Panc1 (cell line): ENCODE results near the gene OSBPL5. TPM values are rescaled to one million over a fixed set of nuclear protein-coding genes. Genes with fewer than 3 reads are reported as not detected.

ENCODE experiments used
- ATAC-seq: fragments of 200-7000 bp; cut with Tn5 transposase; 2 replicates; pipeline ENCODE4 v1.9.1; 2020; ENCODE audit warnings: mild to moderate bottlenecking, moderate library complexity
- BruUV-seq: library from RNA; stranded (reverse); fragments of 400-500 nt; replicated peaks from 2 replicates; lab custom pipeline; 2021; lab: Mats Ljungman, UMichigan
- CTCF ChIA-PET: fragments of 300-600 bp; sonication (Branson Sonifier 250); formaldehyde crosslinking; loops from one replicate; lab custom pipeline; 2022; ENCODE audit warnings: antibody characterized with exemption; lab: Charles Lee
- POLR2A ChIA-PET: fragments of 300-600 bp; sonication (Branson Sonifier 250); formaldehyde crosslinking; loops from one replicate; lab custom pipeline; 2022; ENCODE audit warnings: antibody characterized with exemption; lab: Charles Lee
- DNase-seq: peaks from one replicate; pipeline ENCODE4 v3.0.0-alpha.2; 2010; ENCODE audit warnings: low read depth, low spot score
- H3K27ac ChIP-seq: 2 replicates; pipeline ENCODE4 v1.5.1; 2011; ENCODE audit warnings: mild to moderate bottlenecking, low read length, inconsistent platforms
- H3K27me3 ChIP-seq: fragments of 200-500 bp; sonication (Bioruptor generic); 2 replicates; pipeline ENCODE4 v1.6.0; 2014; ENCODE audit warnings: low read length, inconsistent platforms; ENCODE audit not compliant: control insufficient read depth, insufficient read depth
- H3K36me3 ChIP-seq: fragments of 200-500 bp; sonication (Bioruptor generic); 2 replicates; pipeline ENCODE4 v1.5.1; 2014; ENCODE audit warnings: inconsistent platforms, mild to moderate bottlenecking, low read length, moderate library complexity; ENCODE audit not compliant: control insufficient read depth, insufficient read depth
- H3K4me1 ChIP-seq: 2 replicates; pipeline ENCODE4 v1.5.1; 2011; ENCODE audit warnings: inconsistent platforms, mild to moderate bottlenecking, low read length, moderate library complexity; ENCODE audit not compliant: control insufficient read depth, insufficient read depth
- H3K4me3 ChIP-seq, 2 experiments: 2 replicates each; pipeline ENCODE4 v1.5.1; 2011 to 2012; ENCODE audit warnings: low read depth in 2 of 2, low read length in 2 of 2, mild to moderate bottlenecking in 2 of 2, inconsistent platforms in 1 of 2, moderate library complexity in 1 of 2
- H3K9me3 ChIP-seq: fragments of 200-500 bp; sonication (Bioruptor generic); 2 replicates; pipeline ENCODE4 v1.5.1; 2014; ENCODE audit warnings: low read depth, mild to moderate bottlenecking, inconsistent platforms, low read length, moderate library complexity; ENCODE audit not compliant: control insufficient read depth, insufficient read depth
- POLR2AphosphoS5 ChIP-seq: IDR thresholded peaks from 2 replicates; pipeline ENCODE4 v1.6.1; 2012; ENCODE audit warnings: mild to moderate bottlenecking, low read depth, low read length, moderate library complexity
- SIN3A ChIP-seq: IDR thresholded peaks from 2 replicates; pipeline ENCODE4 v1.6.1; 2012; ENCODE audit warnings: low read depth, mild to moderate bottlenecking, low read length, moderate library complexity, borderline replicate concordance; ENCODE audit not compliant: insufficient read depth
- TCF7L2 ChIP-seq: IDR thresholded peaks from 2 replicates; pipeline ENCODE4 v1.6.1; 2011; ENCODE audit warnings: mild to moderate bottlenecking, low read depth, low read length, inconsistent platforms
- in situ Hi-C: cut with HindIII; loops from 2 replicates; pipeline ENCODE4 v1.10.0; 2016; ENCODE audit warnings: low sequenced_read_pairs, low pct_unique_long_range_greater_than_20kb
- intact Hi-C: fragments of 100-400 bp; cut with micrococcal nuclease; formaldehyde crosslinking; loops from one replicate; pipeline ENCODE4 v1.10.0; 2022; ENCODE audit not compliant: unreplicated experiment
- total RNA-seq: library from RNA; stranded (reverse); gene quantifications from one replicate; pipeline ENCODE4 v1.2.1, GENCODE V29; 2021; ENCODE audit not compliant: unreplicated experiment
- TF ChIP-seq, protein P1 (sequence below), 2 experiments: IDR thresholded peaks; 2 replicates each; pipeline ENCODE4 v1.6.1; 2011 to 2012; ENCODE audit warnings: low read depth in 2 of 2, control low read depth in 1 of 2, low read length in 1 of 2, mild to moderate bottlenecking in 1 of 2, moderate library complexity in 1 of 2; ENCODE audit not compliant: insufficient read depth in 1 of 2
- TF ChIP-seq, protein P2 (sequence below): fragments of 450-650 bp; IDR thresholded peaks from 2 replicates; pipeline ENCODE4 v1.5.1; 2017; ENCODE audit warnings: mild to moderate bottlenecking

Gene OSBPL5
- total RNA-seq, 1 experiment from 2014 or later = 20.2 TPM

DNA sequence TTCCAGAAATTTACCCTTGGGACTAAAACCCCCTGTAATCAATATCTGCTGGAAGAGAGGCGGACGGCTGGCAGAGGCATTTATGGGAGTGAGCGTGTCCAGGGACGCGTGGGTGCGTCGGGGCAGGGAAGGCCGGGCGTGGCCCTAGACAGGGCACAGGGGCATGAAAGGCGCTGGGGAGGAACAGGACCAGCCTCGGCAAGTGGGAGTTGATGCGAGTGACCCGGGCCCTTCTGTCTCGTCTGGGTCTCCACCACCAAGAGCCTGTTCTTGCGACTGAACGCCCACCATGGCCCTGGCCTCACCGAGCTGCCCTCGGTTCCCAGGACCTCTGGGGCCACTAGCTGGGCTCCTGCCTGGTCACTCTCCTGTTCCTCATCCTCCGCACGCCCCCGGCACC is 17.5 kb downstream of the OSBPL5 start:
- in situ Hi-C loops (no loop called here), intact Hi-C loops (no loop called here)
- Histone ChIP-seq H3K27ac (no peak overlapping the region), H3K4me1 (peaks cover 11% of the 10 kb centered on the region), H3K4me3 (no peak overlapping the region), H3K9me3 (no peaks in the 10 kb centered on the region), H3K36me3 (no peaks in the 10 kb centered on the region), H3K27me3 (no peaks in the 10 kb centered on the region)
- no peak for TF ChIP-seq TCF7L2
- TF ChIP-seq, protein P1, sequence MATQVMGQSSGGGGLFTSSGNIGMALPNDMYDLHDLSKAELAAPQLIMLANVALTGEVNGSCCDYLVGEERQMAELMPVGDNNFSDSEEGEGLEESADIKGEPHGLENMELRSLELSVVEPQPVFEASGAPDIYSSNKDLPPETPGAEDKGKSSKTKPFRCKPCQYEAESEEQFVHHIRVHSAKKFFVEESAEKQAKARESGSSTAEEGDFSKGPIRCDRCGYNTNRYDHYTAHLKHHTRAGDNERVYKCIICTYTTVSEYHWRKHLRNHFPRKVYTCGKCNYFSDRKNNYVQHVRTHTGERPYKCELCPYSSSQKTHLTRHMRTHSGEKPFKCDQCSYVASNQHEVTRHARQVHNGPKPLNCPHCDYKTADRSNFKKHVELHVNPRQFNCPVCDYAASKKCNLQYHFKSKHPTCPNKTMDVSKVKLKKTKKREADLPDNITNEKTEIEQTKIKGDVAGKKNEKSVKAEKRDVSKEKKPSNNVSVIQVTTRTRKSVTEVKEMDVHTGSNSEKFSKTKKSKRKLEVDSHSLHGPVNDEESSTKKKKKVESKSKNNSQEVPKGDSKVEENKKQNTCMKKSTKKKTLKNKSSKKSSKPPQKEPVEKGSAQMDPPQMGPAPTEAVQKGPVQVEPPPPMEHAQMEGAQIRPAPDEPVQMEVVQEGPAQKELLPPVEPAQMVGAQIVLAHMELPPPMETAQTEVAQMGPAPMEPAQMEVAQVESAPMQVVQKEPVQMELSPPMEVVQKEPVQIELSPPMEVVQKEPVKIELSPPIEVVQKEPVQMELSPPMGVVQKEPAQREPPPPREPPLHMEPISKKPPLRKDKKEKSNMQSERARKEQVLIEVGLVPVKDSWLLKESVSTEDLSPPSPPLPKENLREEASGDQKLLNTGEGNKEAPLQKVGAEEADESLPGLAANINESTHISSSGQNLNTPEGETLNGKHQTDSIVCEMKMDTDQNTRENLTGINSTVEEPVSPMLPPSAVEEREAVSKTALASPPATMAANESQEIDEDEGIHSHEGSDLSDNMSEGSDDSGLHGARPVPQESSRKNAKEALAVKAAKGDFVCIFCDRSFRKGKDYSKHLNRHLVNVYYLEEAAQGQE (IDR thresholded peaks at IDR 0.05; ENCODE audit: insufficient read depth in 1 of 2, low read depth in 2 of 2, low read length in 1 of 2) = no peak
- no peak for TF ChIP-seq SIN3A
- no peak for ATAC-seq
- ChIA-PET POLR2A (no interaction called here), CTCF (no interaction called here)
- no peak for DNase-seq
- BruUV-seq = no TSS peak

DNA sequence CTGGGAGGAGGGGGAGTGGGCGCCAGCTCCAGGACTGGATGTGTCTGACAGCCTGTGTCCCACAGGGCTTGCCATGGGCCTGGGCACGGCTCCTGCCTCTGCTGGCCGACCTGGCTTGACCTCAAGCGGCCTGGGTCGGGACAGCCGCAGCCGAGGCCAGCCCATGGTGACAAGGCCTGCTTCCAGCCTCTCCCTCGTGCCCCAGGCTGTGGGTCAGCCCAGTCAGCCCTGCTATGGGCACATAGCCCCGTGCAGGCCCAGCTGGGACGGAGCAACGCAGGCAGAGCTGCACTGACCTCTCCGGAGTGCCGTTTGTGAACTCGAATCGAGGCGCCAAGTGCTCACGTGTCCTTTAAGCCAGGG is 17.9 kb downstream of the OSBPL5 start:
- Histone ChIP-seq H3K27ac (no peak overlapping the region; the same call in 1 of the 2 replicates), H3K36me3 (no peaks in the 10 kb centered on the region), H3K4me1 (peaks cover 11% of the 10 kb centered on the region), H3K9me3 (no peaks in the 10 kb centered on the region), H3K27me3 (no peaks in the 10 kb centered on the region), H3K4me3 (no peak overlapping the region)
- ATAC-seq (peak; percentile 54), DNase-seq (no peak)
- in situ Hi-C loops (no loop called here), intact Hi-C loops (no loop called here)
- POLR2A ChIA-PET = interaction anchor here (0.6 kb wide), 1 partner anchor 54 kb away, joined by 3 read pairs; no protein-coding TSS in a partner anchor
- CTCF ChIA-PET = no interaction called here
- no TSS peak for BruUV-seq
- TF ChIP-seq, protein P2, sequence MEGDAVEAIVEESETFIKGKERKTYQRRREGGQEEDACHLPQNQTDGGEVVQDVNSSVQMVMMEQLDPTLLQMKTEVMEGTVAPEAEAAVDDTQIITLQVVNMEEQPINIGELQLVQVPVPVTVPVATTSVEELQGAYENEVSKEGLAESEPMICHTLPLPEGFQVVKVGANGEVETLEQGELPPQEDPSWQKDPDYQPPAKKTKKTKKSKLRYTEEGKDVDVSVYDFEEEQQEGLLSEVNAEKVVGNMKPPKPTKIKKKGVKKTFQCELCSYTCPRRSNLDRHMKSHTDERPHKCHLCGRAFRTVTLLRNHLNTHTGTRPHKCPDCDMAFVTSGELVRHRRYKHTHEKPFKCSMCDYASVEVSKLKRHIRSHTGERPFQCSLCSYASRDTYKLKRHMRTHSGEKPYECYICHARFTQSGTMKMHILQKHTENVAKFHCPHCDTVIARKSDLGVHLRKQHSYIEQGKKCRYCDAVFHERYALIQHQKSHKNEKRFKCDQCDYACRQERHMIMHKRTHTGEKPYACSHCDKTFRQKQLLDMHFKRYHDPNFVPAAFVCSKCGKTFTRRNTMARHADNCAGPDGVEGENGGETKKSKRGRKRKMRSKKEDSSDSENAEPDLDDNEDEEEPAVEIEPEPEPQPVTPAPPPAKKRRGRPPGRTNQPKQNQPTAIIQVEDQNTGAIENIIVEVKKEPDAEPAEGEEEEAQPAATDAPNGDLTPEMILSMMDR = no peak
- TF ChIP-seq POLR2AphosphoS5 = no peak
- TF ChIP-seq TCF7L2 = no peak
- TF ChIP-seq, protein P1 (IDR thresholded peaks at IDR 0.05; ENCODE audit: insufficient read depth in 1 of 2, low read depth in 2 of 2, low read length in 1 of 2) = no peak
- TF ChIP-seq SIN3A = no peak
